Activated CD4-positive, alpha-beta T cell treated with anti-CD3 and anti-CD28 coated beads, Interleukin-2, amount 50 U/mL, for 24 hours (primary cell): ENCODE results near the gene FAM3B.

Experiments
- DNase-seq, 2 donors: peaks; one replicate each; pipeline ENCODE4 v3.0.0-alpha.2; 2020; ENCODE audit warnings: low read depth in 1 of 2, low spot score in 1 of 2

FAM3B gene

GRCh38 chr21:41393876-41394465 lies 77.4 kb downstream of the FAM3B start:
- no peak for DNase-seq

- no peak for DNase-seq
Measured at GRCh38 chr21:41396558-41397075, 80.0 kb downstream of the FAM3B start.

GRCh38 chr21:41397471-41397891 lies 80.9 kb downstream of the FAM3B start:
- no peak for DNase-seq

- DNase-seq: no peak
Measured at GRCh38 chr21:41398251-41398650, 81.7 kb downstream of the FAM3B start.

- no peak for DNase-seq
Measured at GRCh38 chr21:41398831-41399230, 82.2 kb downstream of the FAM3B start.

GRCh38 chr21:41399246-41399800 lies 82.7 kb downstream of the FAM3B start:
- no peak for DNase-seq

GRCh38 chr21:41402231-41402630 lies 85.6 kb downstream of the FAM3B start:
- DNase-seq: no peak

- no peak for DNase-seq
Measured at GRCh38 chr21:41402796-41403195, 86.2 kb downstream of the FAM3B start.

GRCh38 chr21:41403331-41403730 lies 86.7 kb downstream of the FAM3B start:
- DNase-seq: no peak

GRCh38 chr21:41403966-41404365 lies 87.4 kb downstream of the FAM3B start:
- DNase-seq: no peak

GRCh38 chr21:41405321-41405720 lies 88.7 kb downstream of the FAM3B start:
- no peak for DNase-seq

GRCh38 chr21:41406340-41406739 lies 89.7 kb downstream of the FAM3B start:
- DNase-seq: no peak
